DND-41 (cell line): ENCODE measurements around the gene NDRG2.

Source experiments
- ATAC-seq: fragments of 200-7000 bp; cut with Tn5 transposase; 3 replicates; pipeline ENCODE4 v1.9.1; 2021; ENCODE audit warnings: low read depth; ENCODE audit not compliant: insufficient read depth
- DNase-seq: peaks from one replicate; pipeline ENCODE4 v3.0.0-alpha.2; 2020
- H2AFZ ChIP-seq: 2 replicates; pipeline ENCODE4 v1.6.0; 2012; ENCODE audit warnings: low read depth, low read length
- H3K27ac ChIP-seq: 2 replicates; pipeline ENCODE4 v1.5.1; 2012; ENCODE audit warnings: low read length, inconsistent platforms
- H3K27me3 ChIP-seq: fragments of 200-600 bp; sonication (generic); 2 replicates; pipeline ENCODE4 v1.6.0; 2012; ENCODE audit warnings: low read length, mild to moderate bottlenecking, inconsistent platforms; ENCODE audit not compliant: insufficient read depth, poor library complexity
- H3K36me3 ChIP-seq: 2 replicates; pipeline ENCODE4 v1.5.1; 2012; ENCODE audit warnings: low read length, inconsistent platforms; ENCODE audit not compliant: insufficient read depth
- H3K4me1 ChIP-seq: 2 replicates; pipeline ENCODE4 v1.5.1; 2012; ENCODE audit warnings: mild to moderate bottlenecking, low read length; ENCODE audit not compliant: insufficient read depth
- H3K4me2 ChIP-seq: 2 replicates; pipeline ENCODE4 v1.6.0; 2012; ENCODE audit warnings: mild to moderate bottlenecking, moderate library complexity, low read length, inconsistent platforms; ENCODE audit not compliant: insufficient read depth
- H3K4me3 ChIP-seq, 2 experiments: fragments of 200-600 bp in 1 of 2; shearing (Covaris generic) in 1 of 2; 2 replicates each; pipeline ENCODE4 v1.5.1; 2012 to 2016; ENCODE audit warnings: inconsistent platforms in 2 of 2, low read length in 2 of 2, mild to moderate bottlenecking in 2 of 2, low read depth in 1 of 2, moderate library complexity in 1 of 2
- H3K79me2 ChIP-seq: 2 replicates; pipeline ENCODE4 v1.6.0; 2012; ENCODE audit warnings: low read length, inconsistent platforms; ENCODE audit not compliant: insufficient read depth
- H3K9ac ChIP-seq: 2 replicates; pipeline ENCODE4 v1.6.0; 2012; ENCODE audit warnings: low read depth, mild to moderate bottlenecking, inconsistent platforms, low read length, moderate library complexity
- H3K9me3 ChIP-seq: 2 replicates; pipeline ENCODE4 v1.5.1; 2012; ENCODE audit warnings: low read length, moderate library complexity, mild to moderate bottlenecking, inconsistent platforms; ENCODE audit not compliant: insufficient read depth, severe bottlenecking
- H4K20me1 ChIP-seq: 2 replicates; pipeline ENCODE4 v1.6.0; 2012; ENCODE audit warnings: low read length; ENCODE audit not compliant: insufficient read depth
- CTCF ChIP-seq: IDR thresholded peaks from 2 replicates; pipeline ENCODE4 v1.5.1; 2012; ENCODE audit warnings: borderline replicate concordance, low read length, moderate library complexity, mild to moderate bottlenecking; ENCODE audit not compliant: poor library complexity, severe bottlenecking; ENCODE audit errors: extremely low read depth
- EZH2 ChIP-seq: IDR thresholded peaks from 3 replicates; pipeline ENCODE4 v1.6.1; 2012; ENCODE audit warnings: borderline replicate concordance, low read depth, mild to moderate bottlenecking, moderate library complexity, low read length, inconsistent platforms; ENCODE audit not compliant: severe bottlenecking

Gene NDRG2

GRCh38 chr14:20997115-20997514 lies 27.7 kb downstream of the NDRG2 start:
- H3K27ac ChIP-seq: no peak overlapping the region
- H4K20me1 ChIP-seq: peaks cover 4% of the 10 kb centered on the region; the same call in 1 of the 2 replicates
- DNase-seq: no peak

GRCh38 chr14:20996521-20996920 lies 28.3 kb downstream of the NDRG2 start:
- no peaks in the 10 kb centered on the region for H3K27me3 ChIP-seq
- H2AFZ ChIP-seq: no peak overlapping the region
- no peak for TF ChIP-seq EZH2
- no peak for TF ChIP-seq CTCF
- no peaks in the 10 kb centered on the region for H3K9me3 ChIP-seq
- H3K9ac ChIP-seq: no peak overlapping the region
- H3K36me3 ChIP-seq: peaks cover 58% of the 10 kb centered on the region
- ATAC-seq (no peak), DNase-seq (no peak)
- H3K4me3 ChIP-seq: no peak overlapping the region
- H3K4me1 ChIP-seq: peaks cover 10% of the 10 kb centered on the region
- H3K4me2 ChIP-seq: no peak overlapping the region
- H3K27ac ChIP-seq: no peak overlapping the region
- H4K20me1 ChIP-seq: peaks cover 4% of the 10 kb centered on the region; the same call in 1 of the 2 replicates
- peaks cover 10% of the 10 kb centered on the region; the same call in 1 of the 2 replicates for H3K79me2 ChIP-seq

More at GRCh38 chr14:20997115-20997514, 27.7 kb downstream of the NDRG2 start:
- Histone ChIP-seq H3K9ac (no peak overlapping the region), H3K4me1 (peaks cover 4% of the 10 kb centered on the region; the same call in 1 of the 2 replicates), H3K36me3 (peaks cover 52% of the 10 kb centered on the region), H3K4me3 (no peak overlapping the region), H3K27me3 (no peaks in the 10 kb centered on the region), H3K9me3 (no peaks in the 10 kb centered on the region), H2AFZ (no peak overlapping the region), H3K79me2 (peaks cover 5% of the 10 kb centered on the region; the same call in 1 of the 2 replicates), H3K4me2 (no peak overlapping the region)
- TF ChIP-seq CTCF (no peak), EZH2 (no peak)
- no peak for ATAC-seq

GRCh38 chr14:20989787-20990600 lies 34.9 kb downstream of the NDRG2 start, which contains the start of gene METTL17:
Gene METTL17 (plus strand): TSS chr14:20989980. CDS start chr14:20990003, 23 bp downstream.
- no peaks in the 10 kb centered on the region for H3K27me3 ChIP-seq
- TF ChIP-seq EZH2 (no peak), CTCF (peak; percentile 22)
- H3K4me2 ChIP-seq: peak within 1 kb of the TSS; percentile 97
- H3K9ac ChIP-seq: peak within 1 kb of the TSS; percentile 71
- H3K9me3 ChIP-seq: no peaks in the 10 kb centered on the region
- peaks cover 34% of the 10 kb centered on the region for H3K79me2 ChIP-seq
- H3K4me1 ChIP-seq: peaks cover 33% of the 10 kb centered on the region
- DNase-seq (peak; percentile 95), ATAC-seq (peak; percentile 93)
- H3K4me3 ChIP-seq: peak within 1 kb of the TSS; percentile 58 to 76
- peak within 1 kb of the TSS; percentile 93 for H3K27ac ChIP-seq
- peak within 1 kb of the TSS; percentile 80 for H2AFZ ChIP-seq
- peaks cover 36% of the 10 kb centered on the region for H3K36me3 ChIP-seq
- H4K20me1 ChIP-seq: no peaks in the 10 kb centered on the region; the same call in 1 of the 2 replicates
